Measurements from ENCODE around the gene CACNB4. TPM values are rescaled to one million over a fixed set of nuclear protein-coding genes. Genes with fewer than 3 reads are reported as not detected.

The CACNB4 gene
- total and polyA plus RNA-seq, 2 of the 4 experiments (the other 2 are of a cell fraction), result 0.12 to 0.36 TPM

DNA sequence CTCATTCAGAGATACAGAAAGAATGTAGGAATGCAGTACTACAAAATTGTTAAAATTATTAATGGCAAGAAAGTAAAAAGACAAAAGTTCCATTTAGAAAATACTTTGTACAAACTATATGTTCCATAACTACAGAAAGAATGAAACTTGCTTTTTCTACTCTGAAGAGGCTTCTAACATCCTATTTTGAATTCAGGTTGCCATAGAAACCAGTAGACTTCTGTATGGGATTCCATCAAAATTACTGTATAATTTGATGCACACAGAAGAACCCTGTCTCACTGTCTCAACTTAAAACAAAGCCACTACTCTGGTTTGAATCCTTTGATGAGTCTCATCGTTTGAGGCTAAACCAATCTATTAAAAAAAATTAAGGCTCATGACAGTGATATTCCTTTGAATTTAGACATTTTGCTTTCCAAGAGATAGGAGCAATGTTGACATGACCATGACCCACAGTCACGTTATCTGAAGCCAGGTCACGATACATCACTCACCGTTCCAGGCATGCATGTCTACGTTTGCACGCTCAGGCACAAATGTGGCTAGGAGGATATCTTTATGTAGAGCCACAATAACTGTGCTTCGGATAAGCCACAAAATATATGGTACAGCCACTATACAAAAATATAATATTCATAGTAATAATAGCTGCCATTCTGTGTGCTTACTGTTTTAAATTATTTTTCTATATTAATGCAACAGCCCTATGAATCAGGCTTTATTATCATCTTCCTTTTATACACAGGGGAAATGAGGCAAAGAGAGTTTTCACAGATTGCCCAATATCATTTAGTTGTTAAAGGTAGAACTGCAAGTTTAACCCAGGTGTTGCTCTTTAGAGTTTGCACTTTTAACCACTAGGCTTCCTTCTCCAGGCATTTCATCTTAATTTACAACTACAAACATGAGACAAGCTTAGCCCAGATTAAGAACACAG is 82.4 kb downstream of the CACNB4 start (continued):
- no peak for TF ChIP-seq RFX5 (IDR thresholded peaks at IDR 0.05; ENCODE audit: low read depth, low read length)

DNA sequence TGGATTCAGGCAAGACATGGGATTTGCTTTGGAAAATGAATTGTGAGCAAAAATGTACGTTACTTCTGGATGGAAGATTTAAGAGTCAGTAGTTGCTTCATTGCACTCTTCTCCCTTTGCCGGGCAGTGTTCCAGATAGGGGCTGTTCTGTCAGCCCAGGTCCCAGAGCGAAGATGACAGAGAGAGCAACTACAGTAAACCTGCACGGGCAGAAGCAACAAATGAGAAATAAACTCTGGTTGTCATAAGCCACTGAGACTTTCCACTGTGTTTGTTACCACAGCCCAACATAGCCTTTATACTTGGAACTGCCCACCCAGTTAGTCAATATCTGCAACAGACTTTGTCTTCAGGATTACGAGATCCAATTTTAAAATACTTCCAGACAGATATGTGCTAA is 83.3 kb downstream of the CACNB4 start:
- 31% methylated on average over 2 of the region's 5 CpGs; no CpG with 5 or more reads in 1 of the 2 experiments for WGBS, 2 experiments (ENCODE audit: extremely low coverage in 2 of 2, insufficient read length in 1 of 2)
- intact Hi-C loops (cut with micrococcal nuclease), result no loop called here
- DNase-seq, result no peak
- TF ChIP-seq FOS (IDR thresholded peaks at IDR 0.05; ENCODE audit: low read depth, low read length) (no peak), MXI1 (IDR thresholded peaks at IDR 0.05; ENCODE audit: borderline replicate concordance, low read depth, low read length) (no peak), POLR2A (IDR thresholded peaks at IDR 0.05; ENCODE audit: low read depth, low read length) (no peak), BHLHE40 (IDR thresholded peaks at IDR 0.05; ENCODE audit: low read depth, low read length) (no peak), MAZ (IDR thresholded peaks at IDR 0.05; ENCODE audit: borderline replicate concordance, low read depth, low read length) (no peak), NFE2L2 (IDR thresholded peaks at IDR 0.05; ENCODE audit: low read depth, low read length) (no peak), RFX5 (IDR thresholded peaks at IDR 0.05; ENCODE audit: low read depth, low read length) (no peak), RAD21 (IDR thresholded peaks at IDR 0.05; ENCODE audit: low read length) (no peak), CEBPB (IDR thresholded peaks at IDR 0.05; ENCODE audit: low read depth, low read length) (no peak), SMC3 (IDR thresholded peaks at IDR 0.05; ENCODE audit: low read depth, low read length) (no peak)
- TF ChIP-seq, protein P1, sequence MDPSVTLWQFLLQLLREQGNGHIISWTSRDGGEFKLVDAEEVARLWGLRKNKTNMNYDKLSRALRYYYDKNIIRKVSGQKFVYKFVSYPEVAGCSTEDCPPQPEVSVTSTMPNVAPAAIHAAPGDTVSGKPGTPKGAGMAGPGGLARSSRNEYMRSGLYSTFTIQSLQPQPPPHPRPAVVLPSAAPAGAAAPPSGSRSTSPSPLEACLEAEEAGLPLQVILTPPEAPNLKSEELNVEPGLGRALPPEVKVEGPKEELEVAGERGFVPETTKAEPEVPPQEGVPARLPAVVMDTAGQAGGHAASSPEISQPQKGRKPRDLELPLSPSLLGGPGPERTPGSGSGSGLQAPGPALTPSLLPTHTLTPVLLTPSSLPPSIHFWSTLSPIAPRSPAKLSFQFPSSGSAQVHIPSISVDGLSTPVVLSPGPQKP (IDR thresholded peaks at IDR 0.05; ENCODE audit: borderline replicate concordance, low read depth, low read length), result no peak
- TF ChIP-seq, protein P2, sequence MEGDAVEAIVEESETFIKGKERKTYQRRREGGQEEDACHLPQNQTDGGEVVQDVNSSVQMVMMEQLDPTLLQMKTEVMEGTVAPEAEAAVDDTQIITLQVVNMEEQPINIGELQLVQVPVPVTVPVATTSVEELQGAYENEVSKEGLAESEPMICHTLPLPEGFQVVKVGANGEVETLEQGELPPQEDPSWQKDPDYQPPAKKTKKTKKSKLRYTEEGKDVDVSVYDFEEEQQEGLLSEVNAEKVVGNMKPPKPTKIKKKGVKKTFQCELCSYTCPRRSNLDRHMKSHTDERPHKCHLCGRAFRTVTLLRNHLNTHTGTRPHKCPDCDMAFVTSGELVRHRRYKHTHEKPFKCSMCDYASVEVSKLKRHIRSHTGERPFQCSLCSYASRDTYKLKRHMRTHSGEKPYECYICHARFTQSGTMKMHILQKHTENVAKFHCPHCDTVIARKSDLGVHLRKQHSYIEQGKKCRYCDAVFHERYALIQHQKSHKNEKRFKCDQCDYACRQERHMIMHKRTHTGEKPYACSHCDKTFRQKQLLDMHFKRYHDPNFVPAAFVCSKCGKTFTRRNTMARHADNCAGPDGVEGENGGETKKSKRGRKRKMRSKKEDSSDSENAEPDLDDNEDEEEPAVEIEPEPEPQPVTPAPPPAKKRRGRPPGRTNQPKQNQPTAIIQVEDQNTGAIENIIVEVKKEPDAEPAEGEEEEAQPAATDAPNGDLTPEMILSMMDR (conservative IDR thresholded peaks at IDR 0.05; ENCODE audit: low read depth, low read length), result no peak

More for the DNA sequence above, 83.3 kb downstream of the CACNB4 start:
- no peak overlapping the region for H4K8ac ChIP-seq (ENCODE audit: low read depth in 2 of 2, low read length in 2 of 2)
- H2AK5ac ChIP-seq (ENCODE audit: low read depth, low read length), result no peak overlapping the region
- no peak overlapping the region for H3K4ac ChIP-seq (ENCODE audit: low read depth, low read length)
- no peak overlapping the region for H2AFZ ChIP-seq (replicated peaks; ENCODE audit: low read length, poor library complexity)
- no peak overlapping the region for H2BK120ac ChIP-seq (ENCODE audit: low read depth, low read length)
- ChIA-PET POLR2A (ENCODE audit: unreplicated experiment) (no interaction called here), CTCF (interaction anchor here (1.8 kb wide), 1 partner anchor 10 kb away, joined by 6 read pairs; no protein-coding TSS in a partner anchor)
- H2BK20ac ChIP-seq (ENCODE audit: low read depth, low read length), result no peak overlapping the region
- peaks cover 6% of the 10 kb centered on the region for H3K27me3 ChIP-seq (ENCODE audit: control insufficient read depth, insufficient read depth, low read length)
- in situ Hi-C loops (cut with MboI; ENCODE audit: low sequenced_read_pairs) (no loop called here), dilution Hi-C loops (cut with HindIII; ENCODE audit: low sequenced_read_pairs, unreplicated experiment) (no loop called here)
- H3K4me2 ChIP-seq (ENCODE audit: low read depth, low read length), result no peak overlapping the region
- H4K91ac ChIP-seq (ENCODE audit: insufficient read depth, low read depth, low read length), result no peak overlapping the region
- H4K5ac ChIP-seq (ENCODE audit: low read depth, low read length), result no peak overlapping the region
- H3K56ac ChIP-seq (ENCODE audit: extremely low read depth, insufficient read depth, low read length), result no peak overlapping the region
- no peak overlapping the region for H3K23ac ChIP-seq (ENCODE audit: low read depth, low read length)
- no peak for ATAC-seq (ENCODE audit: low read depth)
- BruUV-seq (replicated peaks), result no TSS peak
- no peaks in the 10 kb centered on the region for H3K9me1 ChIP-seq (ENCODE audit: insufficient read depth, low read length)
- no peaks in the 10 kb centered on the region for H3K4me1 ChIP-seq (ENCODE audit: control insufficient read depth, insufficient read depth, low read length)
- H2AK9ac ChIP-seq (replicated peaks; ENCODE audit: low read depth, low read length, poor library complexity), result no peak overlapping the region
- H3K79me1 ChIP-seq (ENCODE audit: low read depth in 1 of 2, low read length in 2 of 2), result no peaks in the 10 kb centered on the region
- H3K27ac ChIP-seq (ENCODE audit: insufficient read depth, low read length), result no peak overlapping the region
- no peaks in the 10 kb centered on the region for H3K36me3 ChIP-seq (ENCODE audit: control insufficient read depth, insufficient read depth, low read length)
- no peak overlapping the region for H3K14ac ChIP-seq (replicated peaks; ENCODE audit: low read depth, low read length)
- no peak overlapping the region for H2BK5ac ChIP-seq (ENCODE audit: low read depth, low read length, poor library complexity, severe bottlenecking)
- H2BK15ac ChIP-seq (ENCODE audit: low read depth, low read length), result no peak overlapping the region
- H3K9ac ChIP-seq (ENCODE audit: low read depth, low read length), result no peak overlapping the region
- no peak overlapping the region for H3K4me3 ChIP-seq (ENCODE audit: insufficient read depth, low read depth, low read length)
- no peaks in the 10 kb centered on the region for H3K9me3 ChIP-seq (ENCODE audit: control insufficient read depth, insufficient read depth, low read length)
- H3K18ac ChIP-seq (ENCODE audit: low read depth, low read length), result no peak overlapping the region
- H4K20me1 ChIP-seq (ENCODE audit: insufficient read depth, low read length), result no peaks in the 10 kb centered on the region
